Retina (tissue), 1 donor: ENCODE measurements around the gene AXL.

Experiments used
- DNase-seq: peaks from one replicate; pipeline ENCODE4 v3.0.0-alpha.2; 2016

The AXL gene

GRCh38 chr19:41309180-41310032, 90.4 kb downstream of the AXL start:
- DNase-seq, result no peak

GRCh38 chr19:41310033-41310831, 91.2 kb downstream of the AXL start, which contains the start of gene CCDC97:
Gene CCDC97 (plus strand): TSS chr19:41310172. CDS start chr19:41310311, 139 bp downstream.
- peak; percentile 98 for DNase-seq

GRCh38 chr19:41311072-41311471, 92.0 kb downstream of the AXL start:
- DNase-seq, result no peak
